NCI-H345 treated with DMSO at 0.1 percent for 48 hours (cell line): Measurements from ENCODE around the gene MVB12A.

ENCODE experiments used
- DNase-seq: peaks from one replicate; lab custom pipeline; 2025; ENCODE audit not compliant: unreplicated experiment; lab: John Stamatoyannopoulos, UW

Gene MVB12A

GRCh38 chr19:17419621-17420474 lies at the start of gene MVB12A:
MVB12A (plus strand) TSS chr19:17420047; CDS start chr19:17420136, 89 bp downstream.
- DNase-seq, result peak; percentile 94

GRCh38 chr19:17376935-17377600 lies 42.8 kb upstream of the MVB12A start, which contains the start of gene PLVAP:
PLVAP (minus strand) TSS chr19:17377342; CDS start chr19:17377288, 54 bp downstream.
- DNase-seq, result no peak

GRCh38 chr19:17378271-17378670 lies 41.6 kb upstream of the MVB12A start:
- DNase-seq, result no peak

GRCh38 chr19:17379221-17379631 lies 40.6 kb upstream of the MVB12A start:
- no peak for DNase-seq

- DNase-seq, result no peak
These were observed 39.3 kb upstream of the MVB12A start for GRCh38 chr19:17380426-17381138.

- DNase-seq, result peak; percentile 4
These were observed 33.8 kb upstream of the MVB12A start for GRCh38 chr19:17385878-17386611.

GRCh38 chr19:17389288-17389687 lies 30.6 kb upstream of the MVB12A start:
- DNase-seq, result no peak

GRCh38 chr19:17389957-17390664 lies 29.7 kb upstream of the MVB12A start:
- DNase-seq, result no peak

GRCh38 chr19:17390665-17391370 lies 29.0 kb upstream of the MVB12A start:
- peak; percentile 50 for DNase-seq

- DNase-seq, result no peak
These were observed 28.3 kb upstream of the MVB12A start for GRCh38 chr19:17391371-17392151.

- no peak for DNase-seq
These were observed 26.8 kb upstream of the MVB12A start for GRCh38 chr19:17393002-17393401.

- no peak for DNase-seq
These were observed 25.9 kb upstream of the MVB12A start, which contains the start of gene CCDC194 for GRCh38 chr19:17393914-17394313. CCDC194 (minus strand) TSS chr19:17394196; CDS start chr19:17394158, 38 bp downstream.

- no peak for DNase-seq
These were observed 24.9 kb upstream of the MVB12A start for GRCh38 chr19:17394891-17395415.

- no peak for DNase-seq
These were observed 20.8 kb upstream of the MVB12A start for GRCh38 chr19:17398902-17399527.

GRCh38 chr19:17401628-17402027 lies 18.2 kb upstream of the MVB12A start:
- no peak for DNase-seq

GRCh38 chr19:17402982-17403855 lies 16.6 kb upstream of the MVB12A start:
- DNase-seq, result no peak

GRCh38 chr19:17404015-17404414 lies 15.8 kb upstream of the MVB12A start:
- DNase-seq, result no peak
